ENCODE data around the gene AKR1C3. TPM values are rescaled to one million over a fixed set of nuclear protein-coding genes. Genes with fewer than 3 reads are reported as not detected.
"Not testable (repeated sequence)": the region's sequence is repeated elsewhere in the genome, so short reads cannot be mapped to it uniquely, and the experiment has no call there.

AKR1C3 gene
- 0.49 TPM for total RNA-seq (ENCODE audit: unreplicated experiment)
- long read RNA-seq: 0 reads

DNA sequence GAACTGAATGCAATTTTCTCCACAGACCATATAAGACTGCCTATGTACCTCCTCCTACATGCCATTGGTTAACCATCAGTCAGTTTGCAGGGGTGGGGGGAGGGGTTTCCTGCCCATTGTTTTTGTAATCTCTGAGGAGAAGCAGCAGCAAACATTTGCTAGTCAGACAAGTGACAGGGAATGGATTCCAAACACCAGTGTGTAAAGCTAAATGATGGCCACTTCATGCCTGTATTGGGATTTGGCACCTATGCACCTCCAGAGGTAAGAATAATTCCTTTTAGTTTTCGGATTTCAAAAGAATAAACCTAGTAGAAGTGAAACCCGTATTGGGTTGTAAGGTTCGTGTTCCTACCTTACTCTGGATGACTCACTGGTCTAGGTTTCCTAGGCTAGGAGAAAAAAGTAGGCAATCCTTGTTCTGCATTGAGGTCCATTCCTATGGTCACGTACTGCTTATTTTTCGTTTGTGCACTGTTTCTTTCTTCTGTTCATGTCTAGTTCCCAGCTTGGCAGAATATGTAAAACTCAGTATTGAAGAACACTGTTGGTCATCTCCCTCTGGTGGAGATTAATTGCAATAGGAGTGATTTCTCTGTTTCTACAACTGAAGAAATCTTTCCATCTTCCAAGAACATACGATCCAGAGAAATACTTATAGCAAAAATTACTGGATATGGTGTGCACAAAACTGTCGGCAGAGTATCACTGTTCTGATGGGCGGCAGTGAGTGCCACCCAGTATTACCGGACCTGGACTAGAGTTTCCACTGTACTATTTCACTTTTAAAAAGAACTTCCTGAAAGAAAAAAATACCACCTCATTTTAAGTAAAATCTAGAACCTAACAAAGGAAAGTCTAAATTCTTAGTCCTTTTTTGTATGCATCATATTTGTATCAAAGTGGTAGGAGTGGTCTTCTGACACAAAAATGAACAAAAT lies at the start of gene AKR1C3:
Gene AKR1C3, plus strand, starts transcription at position 150 of the 941 bp plus-strand sequence. Its CDS starts 31 bp downstream, at position 181.
- H3K36me3 Mint-ChIP-seq (ENCODE audit: unreplicated experiment): peaks cover 5% of the 10 kb centered on the region
- peaks cover 4% of the 10 kb centered on the region for H3K9me3 Mint-ChIP-seq (ENCODE audit: unreplicated experiment)
- no peak within 1 kb of the TSS for H3K4me3 Mint-ChIP-seq (ENCODE audit: unreplicated experiment)
- no peaks in the 10 kb centered on the region for H3K4me1 Mint-ChIP-seq (ENCODE audit: low read depth, unreplicated experiment)
- TF ChIP-seq, protein P1, sequence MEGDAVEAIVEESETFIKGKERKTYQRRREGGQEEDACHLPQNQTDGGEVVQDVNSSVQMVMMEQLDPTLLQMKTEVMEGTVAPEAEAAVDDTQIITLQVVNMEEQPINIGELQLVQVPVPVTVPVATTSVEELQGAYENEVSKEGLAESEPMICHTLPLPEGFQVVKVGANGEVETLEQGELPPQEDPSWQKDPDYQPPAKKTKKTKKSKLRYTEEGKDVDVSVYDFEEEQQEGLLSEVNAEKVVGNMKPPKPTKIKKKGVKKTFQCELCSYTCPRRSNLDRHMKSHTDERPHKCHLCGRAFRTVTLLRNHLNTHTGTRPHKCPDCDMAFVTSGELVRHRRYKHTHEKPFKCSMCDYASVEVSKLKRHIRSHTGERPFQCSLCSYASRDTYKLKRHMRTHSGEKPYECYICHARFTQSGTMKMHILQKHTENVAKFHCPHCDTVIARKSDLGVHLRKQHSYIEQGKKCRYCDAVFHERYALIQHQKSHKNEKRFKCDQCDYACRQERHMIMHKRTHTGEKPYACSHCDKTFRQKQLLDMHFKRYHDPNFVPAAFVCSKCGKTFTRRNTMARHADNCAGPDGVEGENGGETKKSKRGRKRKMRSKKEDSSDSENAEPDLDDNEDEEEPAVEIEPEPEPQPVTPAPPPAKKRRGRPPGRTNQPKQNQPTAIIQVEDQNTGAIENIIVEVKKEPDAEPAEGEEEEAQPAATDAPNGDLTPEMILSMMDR (IDR thresholded peaks at IDR 0.05; ENCODE audit: partially characterized antibody, unreplicated experiment): peak; percentile 69
- DNase-seq: no peak
- H3K27me3 Mint-ChIP-seq (ENCODE audit: unreplicated experiment): no peaks in the 10 kb centered on the region
- no peak within 1 kb of the TSS for H3K27ac Mint-ChIP-seq (ENCODE audit: unreplicated experiment)

DNA sequence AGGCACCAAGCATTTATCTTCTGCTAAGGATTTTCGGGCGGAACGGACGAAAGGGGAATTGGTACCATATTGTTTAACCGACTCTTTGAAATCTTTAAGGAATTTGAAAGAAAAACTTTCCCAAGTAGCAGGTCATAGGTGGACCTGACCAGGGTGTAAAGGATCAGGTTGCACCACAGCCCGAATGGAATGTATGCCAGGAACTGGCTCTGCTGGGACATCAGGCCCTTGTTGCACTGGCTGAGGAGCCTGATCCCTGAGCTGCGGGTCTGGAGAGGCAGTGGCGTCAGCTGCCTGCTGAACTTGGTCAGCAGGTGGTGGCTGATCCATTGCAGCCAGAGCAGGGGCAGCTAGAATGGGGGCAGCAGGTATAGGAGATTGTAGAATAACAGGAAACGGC lies 49.1 kb upstream of the AKR1C3 start:
- H3K27me3 Mint-ChIP-seq (ENCODE audit: unreplicated experiment): peaks cover 1% of the 10 kb centered on the region
- no peak overlapping the region for H3K4me3 Mint-ChIP-seq (ENCODE audit: unreplicated experiment)
- H3K36me3 Mint-ChIP-seq (ENCODE audit: unreplicated experiment): peaks cover 7% of the 10 kb centered on the region
- H3K27ac Mint-ChIP-seq (ENCODE audit: unreplicated experiment): no peak overlapping the region
- TF ChIP-seq, protein P1 (IDR thresholded peaks at IDR 0.05; ENCODE audit: partially characterized antibody, unreplicated experiment): no peak
- no peaks in the 10 kb centered on the region for H3K4me1 Mint-ChIP-seq (ENCODE audit: low read depth, unreplicated experiment)
- peaks cover 8% of the 10 kb centered on the region for H3K9me3 Mint-ChIP-seq (ENCODE audit: unreplicated experiment)
- no peak for DNase-seq

DNA sequence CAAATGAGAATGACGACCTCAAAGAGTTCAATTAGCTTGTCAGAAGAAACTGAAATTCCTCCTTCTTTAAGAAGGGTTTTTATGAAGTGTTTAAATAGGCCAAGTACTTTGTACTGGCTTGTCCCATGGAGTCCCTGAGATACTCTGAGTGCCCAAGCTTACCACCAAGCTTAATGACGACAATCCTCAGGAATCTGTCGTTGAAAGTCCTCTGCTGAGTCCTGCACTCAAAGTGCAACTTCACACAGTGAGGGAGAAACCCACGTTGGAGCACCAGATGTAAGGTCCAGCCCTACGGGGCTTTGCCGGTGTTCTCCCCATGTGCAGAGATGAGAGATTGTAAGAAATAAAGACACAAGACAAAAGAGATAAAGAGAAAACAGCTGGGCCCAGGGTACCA lies 47.8 kb upstream of the AKR1C3 start:
- peaks cover 7% of the 10 kb centered on the region for H3K36me3 Mint-ChIP-seq (ENCODE audit: unreplicated experiment)
- peaks cover 1% of the 10 kb centered on the region for H3K27me3 Mint-ChIP-seq (ENCODE audit: unreplicated experiment)
- H3K27ac Mint-ChIP-seq (ENCODE audit: unreplicated experiment): no peak overlapping the region
- TF ChIP-seq, protein P1 (IDR thresholded peaks at IDR 0.05; ENCODE audit: partially characterized antibody, unreplicated experiment): no peak
- H3K4me1 Mint-ChIP-seq (ENCODE audit: low read depth, unreplicated experiment): no peaks in the 10 kb centered on the region
- DNase-seq: no peak
- peaks cover 8% of the 10 kb centered on the region for H3K9me3 Mint-ChIP-seq (ENCODE audit: unreplicated experiment)
- no peak overlapping the region for H3K4me3 Mint-ChIP-seq (ENCODE audit: unreplicated experiment)

DNA sequence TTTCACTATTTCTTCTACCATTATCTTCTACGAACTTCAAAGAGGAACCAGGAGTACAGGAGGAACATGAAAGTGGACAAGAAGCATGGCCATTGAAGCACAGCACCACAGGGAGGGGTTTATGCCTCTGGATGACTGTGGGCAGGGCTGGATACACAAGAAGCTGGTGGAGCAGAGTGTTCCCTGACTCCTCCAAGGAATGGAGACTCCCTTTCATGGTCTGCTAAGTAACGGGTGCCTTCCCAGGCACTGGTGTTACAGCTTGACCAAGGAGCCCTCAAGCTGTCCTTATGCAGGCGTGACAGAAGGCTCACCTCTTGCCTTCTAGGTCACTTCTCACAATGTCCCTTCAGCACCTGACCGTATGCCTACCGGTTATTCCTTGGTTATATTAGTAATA lies 47.2 kb upstream of the AKR1C3 start:
- peaks cover 12% of the 10 kb centered on the region for H3K9me3 Mint-ChIP-seq (ENCODE audit: unreplicated experiment)

DNA sequence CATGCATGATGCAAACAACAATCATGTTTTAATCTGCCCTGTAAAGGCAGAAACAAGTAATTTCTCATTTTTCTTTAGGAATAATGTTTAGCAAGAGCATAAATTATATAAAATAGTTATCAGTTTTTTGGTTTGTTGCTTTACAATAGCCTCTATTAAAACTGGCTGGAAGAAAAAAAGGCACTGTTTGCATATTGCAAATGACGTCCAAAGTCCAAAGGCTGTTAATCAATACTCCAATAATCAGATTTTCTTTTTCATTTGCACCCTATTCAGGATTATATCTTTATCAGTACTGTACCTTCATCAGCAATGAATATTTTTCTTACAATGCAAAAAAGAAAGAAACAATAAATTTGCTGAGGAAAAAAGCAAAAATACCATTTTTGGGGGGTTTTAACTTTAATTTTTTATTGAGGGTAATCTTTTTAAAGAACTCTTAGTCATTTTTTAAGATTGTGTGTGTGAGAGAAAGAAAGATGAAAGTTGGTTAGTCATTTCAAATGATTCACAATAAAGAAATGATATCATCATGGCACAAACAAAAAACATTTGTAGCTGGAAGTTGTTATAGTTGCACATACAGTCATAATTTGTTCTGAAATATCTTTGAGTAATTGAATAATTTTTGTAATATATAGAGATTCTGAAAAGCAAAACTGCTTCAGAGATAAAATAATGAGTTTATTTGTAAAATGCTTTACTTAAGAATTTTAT lies 46.1 kb upstream of the AKR1C3 start:
- Mint-ChIP-seq H3K4me1 (ENCODE audit: low read depth, unreplicated experiment) (no peaks in the 10 kb centered on the region), H3K27ac (ENCODE audit: unreplicated experiment) (no peak overlapping the region), H3K27me3 (ENCODE audit: unreplicated experiment) (peaks cover 1% of the 10 kb centered on the region), H3K9me3 (ENCODE audit: unreplicated experiment) (peaks cover 14% of the 10 kb centered on the region), H3K4me3 (ENCODE audit: unreplicated experiment) (no peak overlapping the region), H3K36me3 (ENCODE audit: unreplicated experiment) (peaks cover 7% of the 10 kb centered on the region)
- TF ChIP-seq, protein P1 (IDR thresholded peaks at IDR 0.05; ENCODE audit: partially characterized antibody, unreplicated experiment): no peak
- DNase-seq: no peak

More for the DNA sequence above, 47.2 kb upstream of the AKR1C3 start:
- not testable (repeated sequence) for DNase-seq; H3K4me3 Mint-ChIP-seq (ENCODE audit: unreplicated experiment); H3K27ac Mint-ChIP-seq (ENCODE audit: unreplicated experiment); H3K36me3 Mint-ChIP-seq (ENCODE audit: unreplicated experiment); H3K4me1 Mint-ChIP-seq (ENCODE audit: low read depth, unreplicated experiment); H3K27me3 Mint-ChIP-seq (ENCODE audit: unreplicated experiment)

DNA sequence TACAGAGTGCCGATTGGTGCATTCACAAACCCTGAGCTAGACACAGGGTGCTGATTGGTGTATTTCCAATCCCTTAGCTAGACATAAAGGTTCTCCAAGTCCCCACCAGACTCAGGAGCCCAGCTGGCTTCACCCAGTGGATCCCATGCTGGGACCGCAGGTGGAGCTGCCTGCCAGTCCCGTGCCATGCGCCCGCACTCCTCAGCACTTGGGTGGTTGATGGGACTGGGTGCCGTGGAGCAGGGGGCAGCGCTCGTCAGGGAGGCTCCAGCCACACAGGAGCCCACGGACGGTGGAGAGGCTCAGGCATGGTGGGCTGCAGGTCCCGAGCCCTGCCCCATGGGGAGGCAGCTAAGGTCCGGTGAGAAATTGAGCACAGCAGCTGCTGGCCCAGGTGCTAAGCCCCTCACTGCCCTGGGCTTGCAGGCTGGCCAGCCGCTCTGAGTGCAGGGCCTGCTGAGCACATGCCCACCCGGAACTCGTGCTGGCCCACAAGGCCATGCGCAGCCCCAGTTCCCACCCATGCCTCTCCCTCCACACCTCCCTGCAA lies 41.2 kb upstream of the AKR1C3 start:
- not testable (repeated sequence) for H3K4me3 Mint-ChIP-seq (ENCODE audit: unreplicated experiment); H3K27me3 Mint-ChIP-seq (ENCODE audit: unreplicated experiment); H3K4me1 Mint-ChIP-seq (ENCODE audit: low read depth, unreplicated experiment); H3K27ac Mint-ChIP-seq (ENCODE audit: unreplicated experiment); H3K9me3 Mint-ChIP-seq (ENCODE audit: unreplicated experiment); DNase-seq; H3K36me3 Mint-ChIP-seq (ENCODE audit: unreplicated experiment)

DNA sequence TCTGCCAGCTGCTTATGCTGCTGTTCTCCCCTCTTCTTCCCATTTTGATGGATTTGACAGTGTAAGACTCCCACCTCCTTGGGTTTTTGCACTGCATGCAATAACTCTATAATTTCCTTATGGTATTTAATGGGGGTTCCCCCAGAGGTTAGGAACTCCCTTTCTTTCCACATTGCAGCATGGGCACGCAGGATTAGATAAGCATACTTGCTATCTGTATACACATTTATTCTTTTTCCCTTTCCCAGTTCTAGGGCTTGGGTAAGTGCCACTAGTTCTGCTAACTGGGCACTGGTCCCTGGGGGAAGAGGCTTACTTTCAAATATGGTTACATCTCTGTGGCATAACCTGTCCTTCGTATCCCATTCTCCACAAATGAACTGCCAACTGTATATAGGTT lies 39.4 kb upstream of the AKR1C3 start:
- H3K4me1 Mint-ChIP-seq (ENCODE audit: low read depth, unreplicated experiment); H3K9me3 Mint-ChIP-seq (ENCODE audit: unreplicated experiment); H3K27ac Mint-ChIP-seq (ENCODE audit: unreplicated experiment); H3K4me3 Mint-ChIP-seq (ENCODE audit: unreplicated experiment); H3K36me3 Mint-ChIP-seq (ENCODE audit: unreplicated experiment); H3K27me3 Mint-ChIP-seq (ENCODE audit: unreplicated experiment); DNase-seq: not testable (repeated sequence)

DNA sequence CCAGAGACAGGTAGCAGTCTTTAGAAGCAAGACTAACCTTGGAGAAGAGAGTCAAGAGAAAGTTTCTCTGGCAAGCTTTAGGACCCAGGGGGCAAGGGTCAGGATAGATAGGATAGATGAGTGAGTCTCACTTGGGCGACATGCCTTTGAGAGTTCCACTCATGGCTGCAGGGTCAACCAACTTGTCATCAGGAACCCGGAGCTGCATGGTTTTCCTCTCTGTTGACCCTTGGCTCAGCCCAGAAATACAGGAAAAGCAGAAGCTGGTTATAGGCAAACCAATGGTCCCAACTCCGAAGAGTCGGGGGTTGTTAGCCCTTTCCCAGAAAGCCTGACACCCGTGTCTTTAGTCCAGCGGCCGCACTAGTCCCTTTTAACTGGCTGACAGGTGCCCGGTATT lies 34.9 kb upstream of the AKR1C3 start:
- not testable (repeated sequence) for H3K4me3 Mint-ChIP-seq (ENCODE audit: unreplicated experiment); H3K27ac Mint-ChIP-seq (ENCODE audit: unreplicated experiment); H3K9me3 Mint-ChIP-seq (ENCODE audit: unreplicated experiment); H3K4me1 Mint-ChIP-seq (ENCODE audit: low read depth, unreplicated experiment); H3K27me3 Mint-ChIP-seq (ENCODE audit: unreplicated experiment); DNase-seq
- H3K36me3 Mint-ChIP-seq (ENCODE audit: unreplicated experiment): peaks cover 11% of the 10 kb centered on the region

All from glutamatergic neuron (in vitro differentiated cells).